HG03442 (cell line): ENCODE data around the gene HOOK2.

Experiments
- ATAC-seq: cut with Tn5 transposase; IDR thresholded peaks from one replicate; pipeline ENCODE4 v1.9.1; 2021; ENCODE audit warnings: mild to moderate bottlenecking, moderate library complexity; ENCODE audit not compliant: unreplicated experiment

HOOK2 gene

DNA sequence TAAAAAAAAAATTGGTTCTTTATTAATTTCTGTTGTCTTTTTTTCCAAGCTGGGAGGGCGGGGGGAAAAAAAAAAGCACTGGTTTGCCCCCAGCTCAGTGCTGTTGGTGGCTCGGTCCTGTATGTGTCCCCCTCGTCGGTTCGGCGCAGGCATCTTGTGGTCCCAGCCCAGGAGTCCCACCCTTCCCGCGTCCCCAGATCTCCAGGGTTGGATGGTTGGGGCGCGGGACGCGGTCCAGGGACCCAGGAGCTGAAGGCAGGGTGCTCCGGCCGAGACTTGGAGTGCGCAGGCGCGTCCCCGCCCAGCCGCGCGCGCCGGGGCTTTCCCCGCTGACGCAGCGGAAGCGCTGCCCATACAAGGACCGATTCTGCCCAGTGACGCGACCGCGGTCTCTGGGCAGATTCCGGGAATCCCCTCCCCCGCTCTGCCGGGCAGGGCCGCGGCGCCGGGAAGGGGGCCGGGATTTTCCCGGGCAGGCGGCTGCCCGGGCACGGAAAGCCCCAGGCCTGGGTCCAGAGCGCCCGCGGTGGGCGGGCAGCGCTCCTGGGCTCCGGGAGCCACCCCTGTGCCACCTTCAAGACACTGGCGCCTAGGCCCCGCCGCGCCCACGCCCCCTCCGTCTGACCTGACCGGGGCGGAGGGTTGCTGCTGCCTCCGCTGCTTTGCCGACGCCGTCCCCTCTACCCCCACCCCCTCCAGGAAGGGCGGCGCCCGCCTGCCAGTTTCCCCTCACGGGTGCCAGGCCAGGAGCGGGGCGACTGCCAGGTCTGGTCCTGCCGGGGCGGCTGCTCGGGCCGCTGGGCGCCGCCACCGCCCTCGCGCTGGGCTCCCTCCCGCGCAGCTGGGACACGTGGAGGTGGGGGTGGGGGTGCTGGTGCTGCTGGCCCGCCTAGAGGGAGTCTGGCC, 18.2 kb upstream of the HOOK2 start:
- ATAC-seq: peak; percentile 33

DNA sequence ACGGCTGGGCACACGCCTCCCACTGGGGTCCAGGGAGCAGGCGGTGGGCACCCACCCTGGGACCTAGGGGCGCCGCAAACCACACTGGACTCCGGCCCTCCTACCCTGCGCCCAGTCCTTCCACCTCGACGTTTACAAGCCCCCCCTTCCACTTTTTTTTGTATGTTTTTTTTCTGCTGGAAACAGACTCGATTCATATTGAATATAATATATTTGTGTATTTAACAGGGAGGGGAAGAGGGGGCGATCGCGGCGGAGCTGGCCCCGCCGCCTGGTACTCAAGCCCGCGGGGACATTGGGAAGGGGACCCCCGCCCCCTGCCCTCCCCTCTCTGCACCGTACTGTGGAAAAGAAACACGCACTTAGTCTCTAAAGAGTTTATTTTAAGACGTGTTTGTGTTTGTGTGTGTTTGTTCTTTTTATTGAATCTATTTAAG, 17.5 kb upstream of the HOOK2 start:
- no peak for ATAC-seq

DNA sequence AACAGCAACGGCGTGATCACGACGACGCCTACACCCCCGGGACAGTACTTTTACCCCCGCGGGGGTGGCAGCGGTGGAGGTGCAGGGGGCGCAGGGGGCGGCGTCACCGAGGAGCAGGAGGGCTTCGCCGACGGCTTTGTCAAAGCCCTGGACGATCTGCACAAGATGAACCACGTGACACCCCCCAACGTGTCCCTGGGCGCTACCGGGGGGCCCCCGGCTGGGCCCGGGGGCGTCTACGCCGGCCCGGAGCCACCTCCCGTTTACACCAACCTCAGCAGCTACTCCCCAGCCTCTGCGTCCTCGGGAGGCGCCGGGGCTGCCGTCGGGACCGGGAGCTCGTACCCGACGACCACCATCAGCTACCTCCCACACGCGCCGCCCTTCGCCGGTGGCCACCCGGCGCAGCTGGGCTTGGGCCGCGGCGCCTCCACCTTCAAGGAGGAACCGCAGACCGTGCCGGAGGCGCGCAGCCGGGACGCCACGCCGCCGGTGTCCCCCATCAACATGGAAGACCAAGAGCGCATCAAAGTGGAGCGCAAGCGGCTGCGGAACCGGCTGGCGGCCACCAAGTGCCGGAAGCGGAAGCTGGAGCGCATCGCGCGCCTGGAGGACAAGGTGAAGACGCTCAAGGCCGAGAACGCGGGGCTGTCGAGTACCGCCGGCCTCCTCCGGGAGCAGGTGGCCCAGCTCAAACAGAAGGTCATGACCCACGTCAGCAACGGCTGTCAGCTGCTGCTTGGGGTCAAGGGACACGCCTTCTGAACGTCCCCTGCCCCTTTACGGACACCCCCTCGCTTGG, 16.9 kb upstream of the HOOK2 start:
- ATAC-seq: no peak

DNA sequence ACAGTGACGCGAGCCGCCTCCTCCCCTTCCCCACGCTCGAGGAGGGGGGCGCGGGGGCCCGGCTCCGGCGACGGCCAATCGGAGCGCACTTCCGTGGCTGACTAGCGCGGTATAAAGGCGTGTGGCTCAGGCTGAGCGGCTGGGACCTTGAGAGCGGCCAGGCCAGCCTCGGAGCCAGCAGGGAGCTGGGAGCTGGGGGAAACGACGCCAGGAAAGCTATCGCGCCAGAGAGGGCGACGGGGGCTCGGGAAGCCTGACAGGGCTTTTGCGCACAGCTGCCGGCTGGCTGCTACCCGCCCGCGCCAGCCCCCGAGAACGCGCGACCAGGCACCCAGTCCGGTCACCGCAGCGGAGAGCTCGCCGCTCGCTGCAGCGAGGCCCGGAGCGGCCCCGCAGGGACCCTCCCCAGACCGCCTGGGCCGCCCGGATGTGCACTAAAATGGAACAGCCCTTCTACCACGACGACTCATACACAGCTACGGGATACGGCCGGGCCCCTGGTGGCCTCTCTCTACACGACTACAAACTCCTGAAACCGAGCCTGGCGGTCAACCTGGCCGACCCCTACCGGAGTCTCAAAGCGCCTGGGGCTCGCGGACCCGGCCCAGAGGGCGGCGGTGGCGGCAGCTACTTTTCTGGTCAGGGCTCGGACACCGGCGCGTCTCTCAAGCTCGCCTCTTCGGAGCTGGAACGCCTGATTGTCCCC, 16.1 kb upstream of the HOOK2 start, which contains the start of gene JUNB:
JUNB (plus strand) TSS at position 142 of the 706 bp plus-strand sequence; CDS start at position 428, 286 bp downstream.
- ATAC-seq: peak; percentile 21

DNA sequence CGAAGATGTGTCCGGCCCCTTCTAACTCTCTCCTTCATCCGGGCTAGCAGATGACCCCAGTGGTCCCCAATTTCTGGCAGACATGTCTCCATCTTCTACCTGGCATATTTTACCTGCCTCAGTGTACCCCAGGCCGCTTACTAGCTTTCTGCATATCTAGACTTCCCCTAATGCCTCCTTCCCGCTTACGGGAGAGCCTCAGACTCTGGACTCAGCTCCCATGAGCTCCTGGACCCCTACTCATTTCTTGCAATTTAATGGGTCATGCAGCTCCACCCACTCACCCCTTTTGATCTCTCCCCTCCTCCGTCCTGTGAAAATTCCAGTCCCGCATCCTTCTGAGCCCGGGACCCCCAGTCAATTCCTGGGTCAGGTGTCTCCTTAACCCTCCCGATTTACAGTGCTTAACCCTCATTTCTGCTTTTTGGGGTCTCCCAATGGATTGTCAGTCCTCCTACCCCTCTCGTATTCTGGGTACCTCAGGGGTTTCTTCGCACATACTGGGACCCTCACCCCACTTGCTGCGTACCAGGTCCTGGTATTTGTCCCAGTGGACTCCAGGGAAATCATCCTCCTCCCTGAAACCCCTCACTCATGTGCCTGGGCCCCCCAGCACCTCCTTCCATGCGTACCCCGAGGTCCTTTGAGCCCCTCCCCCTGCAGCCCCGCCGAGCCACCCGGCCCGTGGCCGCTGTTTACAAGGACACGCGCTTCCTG, 15.4 kb upstream of the HOOK2 start:
- no peak for ATAC-seq

DNA sequence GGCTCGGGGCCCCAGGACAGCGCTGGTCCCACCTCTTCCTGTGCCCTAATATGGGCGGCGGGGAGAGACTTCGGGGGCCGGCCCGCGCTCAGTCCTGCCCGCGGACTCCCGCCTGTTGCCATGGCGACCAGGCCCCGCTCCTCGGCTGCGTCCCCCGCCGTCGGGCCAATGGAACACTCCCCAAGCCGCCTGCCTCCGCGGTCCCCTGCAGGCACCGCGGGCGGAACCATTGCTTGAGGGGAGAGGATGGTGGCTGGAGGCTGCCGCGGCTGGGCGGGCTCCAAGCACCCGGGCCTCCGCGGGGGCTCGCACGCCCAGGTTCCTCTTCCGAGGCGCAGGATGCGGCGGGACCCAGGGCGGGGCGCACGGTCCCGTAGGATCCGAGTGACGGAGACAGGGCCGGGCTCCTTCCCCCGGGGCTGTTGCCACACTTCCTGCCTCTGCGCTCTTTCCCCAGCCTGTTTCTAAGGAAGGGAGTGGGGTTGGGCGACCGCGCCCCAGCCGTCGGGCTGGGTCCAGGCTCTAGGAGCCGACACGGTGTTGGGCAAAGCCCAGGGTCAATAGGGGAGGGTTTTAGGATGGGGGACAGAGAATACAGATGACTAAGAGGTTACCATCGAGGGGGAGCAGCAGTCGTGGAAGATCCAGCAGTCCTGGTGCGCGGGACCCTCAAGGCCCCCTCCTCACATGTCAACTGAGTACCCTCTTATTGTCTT, 14.7 kb upstream of the HOOK2 start:
- ATAC-seq: peak; percentile 37

DNA sequence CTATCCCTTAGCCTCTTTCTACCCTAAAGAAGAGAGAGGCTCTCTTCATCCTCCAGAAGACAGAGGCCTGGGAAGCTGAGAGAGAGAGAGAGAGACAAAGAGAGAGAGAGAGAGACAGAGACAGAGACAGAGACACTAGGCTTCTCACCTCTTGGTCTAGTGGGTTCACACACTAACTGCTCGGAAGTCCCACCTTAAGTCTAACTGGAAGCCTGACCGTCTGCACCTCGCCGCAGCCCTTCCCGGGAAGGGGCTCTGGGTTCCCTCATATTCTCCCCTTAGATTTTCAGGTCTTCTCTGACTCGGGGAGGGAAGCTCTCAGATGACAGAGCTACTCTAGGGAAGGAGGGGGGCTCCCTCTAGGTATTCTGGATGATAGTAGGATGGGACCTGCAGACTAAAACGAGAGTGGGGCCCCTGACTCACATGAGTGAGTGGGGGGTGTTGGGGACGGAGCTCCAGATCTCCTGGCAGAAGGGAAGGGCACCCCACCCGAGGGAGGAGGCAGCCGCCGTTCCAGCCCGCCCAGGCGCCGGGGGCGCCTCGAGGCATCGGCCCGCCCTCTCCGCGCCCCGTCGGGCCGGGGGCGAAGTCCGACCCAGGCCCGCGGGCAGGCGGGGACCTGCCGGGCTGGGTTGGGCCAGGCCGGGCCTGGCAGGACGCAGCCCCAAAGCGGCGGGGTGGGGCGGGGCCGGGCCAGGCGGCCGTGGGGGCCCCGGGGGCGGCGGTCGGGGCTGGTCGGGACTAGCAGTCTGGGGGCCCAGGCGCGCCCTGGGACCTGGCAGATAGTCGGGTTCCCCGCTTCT, 13.9 kb upstream of the HOOK2 start:
- no peak for ATAC-seq

DNA sequence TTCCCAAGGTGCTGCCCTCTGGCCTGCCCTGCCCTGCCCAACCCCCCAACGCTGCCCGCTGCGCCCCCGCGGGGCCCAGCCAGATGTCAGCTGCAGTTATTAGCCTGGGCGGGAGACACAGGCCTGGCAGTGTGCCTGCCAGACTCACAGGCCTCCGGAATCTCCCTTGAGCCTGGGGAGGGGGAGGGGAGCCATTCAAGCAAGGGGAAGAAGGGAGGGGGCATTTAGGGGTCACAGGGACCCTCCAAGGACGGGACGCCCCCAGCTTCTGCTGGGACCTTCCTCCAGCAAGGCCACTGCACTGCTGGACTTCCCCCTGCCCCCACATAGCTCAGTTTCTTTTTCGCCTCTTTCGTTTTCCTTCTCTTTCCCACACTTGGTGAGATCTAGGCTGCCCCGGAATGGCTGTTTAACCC, 13.3 kb upstream of the HOOK2 start:
- no peak for ATAC-seq

DNA sequence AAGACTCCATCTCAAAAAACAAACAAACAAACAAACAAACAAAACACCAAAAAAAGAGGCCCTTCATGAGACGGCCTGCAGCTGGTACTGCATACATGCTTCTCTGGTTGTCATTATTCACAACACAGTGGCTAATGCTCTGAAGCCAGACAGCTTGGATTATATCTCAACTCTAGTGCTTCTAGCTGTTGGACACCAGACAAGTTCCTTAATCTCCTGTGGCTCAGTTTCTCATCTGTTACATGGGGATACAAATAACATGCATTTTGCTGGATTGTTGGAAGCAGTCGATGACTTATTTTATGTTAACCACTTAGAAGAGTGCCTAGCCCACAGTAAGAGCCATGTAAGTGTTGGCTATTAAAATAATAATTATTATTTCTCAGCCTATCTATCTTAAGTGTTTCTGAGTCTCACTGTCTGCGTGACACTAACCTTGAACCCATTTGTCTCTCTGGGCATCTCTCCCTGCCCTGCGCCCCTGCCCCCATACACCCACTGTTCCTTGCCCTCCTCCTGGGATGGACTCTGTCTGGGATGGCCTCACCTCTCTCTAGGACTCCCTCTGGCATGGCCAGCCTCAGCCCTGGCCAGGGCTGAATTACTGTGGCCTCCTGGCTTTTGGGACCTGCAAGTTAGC, 12.8 kb upstream of the HOOK2 start:
- no peak for ATAC-seq

DNA sequence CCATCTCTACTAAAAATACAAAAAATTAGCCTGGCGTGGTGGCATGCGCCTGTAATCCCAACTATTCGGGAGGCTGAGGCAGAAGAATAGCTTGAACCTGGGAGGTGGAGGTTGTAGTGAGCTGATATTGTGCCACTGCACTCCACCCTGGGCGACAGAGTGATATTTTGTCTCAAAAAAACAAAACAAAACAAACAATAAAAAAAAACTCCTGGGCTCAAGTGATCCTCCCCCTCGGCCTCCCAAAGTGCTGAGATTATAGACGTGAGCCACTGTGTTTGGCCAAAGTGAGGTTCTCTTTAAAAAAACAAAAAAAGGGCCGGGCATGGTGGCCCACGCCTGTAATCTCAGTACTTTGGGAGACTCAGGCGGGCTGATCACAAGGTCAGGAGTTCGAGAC, 12.1 kb upstream of the HOOK2 start:
- ATAC-seq: no peak

DNA sequence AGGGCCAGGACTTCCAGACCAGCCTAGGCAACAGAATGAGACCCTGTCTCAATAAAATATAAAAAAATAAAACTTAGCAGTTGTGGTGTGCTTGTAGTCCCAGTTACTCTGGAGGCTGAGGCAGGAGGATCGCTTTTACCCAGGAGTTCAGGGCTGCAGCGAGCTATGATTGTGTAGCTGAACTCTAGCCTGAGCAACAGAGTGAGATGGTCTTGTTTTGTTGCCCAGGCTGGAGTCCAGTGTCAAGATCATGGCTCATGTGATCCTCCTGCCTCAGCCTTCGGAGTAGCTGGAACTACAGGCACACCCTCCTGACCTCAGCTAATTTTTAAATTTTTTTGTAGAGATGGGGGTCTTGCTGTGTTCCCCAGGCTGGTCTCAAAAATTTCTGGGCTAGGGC, 11.6 kb upstream of the HOOK2 start:
- ATAC-seq: no peak

DNA sequence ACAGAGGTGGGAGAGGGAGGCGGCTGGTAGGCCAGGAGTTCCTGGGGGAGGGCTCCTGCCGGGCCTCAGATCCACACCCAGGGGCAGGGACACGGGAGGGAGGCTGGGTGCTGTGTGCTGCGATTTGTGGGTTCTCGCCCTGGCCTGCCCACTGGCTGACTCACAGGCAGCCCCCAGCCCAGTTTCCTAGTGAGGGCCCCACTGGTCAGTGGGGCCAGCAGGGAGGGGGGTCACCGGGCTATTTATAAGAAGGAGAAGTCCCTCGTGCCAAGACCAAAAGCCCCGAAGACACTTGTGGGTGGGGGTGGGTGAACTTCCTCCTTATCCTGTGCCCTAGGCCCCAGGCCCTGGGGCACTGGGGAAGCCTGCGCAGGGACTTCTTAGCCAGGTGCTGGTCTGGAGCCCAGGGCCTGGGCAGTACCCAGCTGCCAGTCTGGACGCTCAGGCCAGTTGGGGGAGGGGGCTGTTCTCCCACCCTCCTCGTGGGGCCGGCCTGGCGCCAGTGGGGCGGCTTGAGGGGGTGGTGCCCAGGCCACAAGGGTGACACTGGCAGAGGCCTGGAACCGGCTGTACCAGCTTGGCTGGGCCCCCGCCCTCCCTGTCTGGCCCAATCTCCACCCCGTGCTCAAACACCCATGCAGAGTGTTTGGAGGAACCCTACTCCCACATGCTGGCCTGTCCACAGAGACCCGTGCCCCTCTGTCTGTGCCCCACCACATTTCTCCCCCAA, 11.0 kb upstream of the HOOK2 start:
- no peak for ATAC-seq

DNA sequence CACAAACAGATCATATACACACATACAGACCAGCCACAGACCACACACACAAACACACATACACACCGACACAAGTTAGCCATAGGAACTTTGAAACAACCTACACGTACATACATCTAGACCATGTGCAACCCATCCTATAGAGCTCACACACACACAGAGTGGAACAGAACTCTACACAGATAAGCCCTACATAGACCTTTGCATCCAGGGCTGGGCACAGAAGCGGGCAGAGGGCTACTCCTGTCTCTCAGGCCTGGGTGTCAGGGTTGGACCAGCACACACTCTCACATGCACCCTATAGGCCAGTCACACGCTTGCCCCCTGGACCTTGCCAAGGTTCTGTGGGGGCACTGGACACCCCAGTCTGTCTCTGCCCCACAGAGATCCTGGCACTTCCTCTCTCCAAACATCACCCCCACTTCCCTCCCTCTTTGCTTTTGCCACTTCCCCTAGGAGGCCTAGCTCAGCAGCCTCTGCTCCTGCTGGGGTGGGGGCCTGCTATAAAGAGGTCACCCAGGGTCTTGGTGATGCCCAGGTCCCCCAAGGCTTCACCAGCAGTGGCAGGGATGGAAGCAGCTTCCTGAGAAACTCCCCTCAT, 10.2 kb upstream of the HOOK2 start:
- ATAC-seq: no peak

DNA sequence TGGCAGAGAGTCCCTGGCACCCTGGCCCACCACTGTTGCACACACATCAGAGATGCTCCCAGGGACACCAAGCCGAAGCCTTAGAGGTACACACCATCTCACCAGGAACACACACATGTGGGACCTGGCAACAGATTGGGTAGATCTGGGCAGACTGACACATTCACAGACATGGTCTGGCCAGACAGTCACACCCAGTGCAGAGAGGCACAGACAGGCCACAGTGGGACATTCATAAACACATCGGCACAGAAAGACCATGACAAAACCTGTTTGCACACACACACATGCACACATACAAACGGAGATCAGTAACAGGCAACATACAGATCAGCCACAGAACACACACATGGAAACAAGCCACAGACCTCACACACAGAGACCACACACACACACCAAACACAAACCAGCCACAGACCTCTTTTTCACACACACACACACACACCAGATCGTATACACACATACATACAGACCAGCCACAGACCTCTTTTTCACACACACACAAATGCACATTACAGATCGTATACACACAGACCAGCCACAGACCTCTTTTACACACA, 9.6 kb upstream of the HOOK2 start:
- no peak for ATAC-seq

DNA sequence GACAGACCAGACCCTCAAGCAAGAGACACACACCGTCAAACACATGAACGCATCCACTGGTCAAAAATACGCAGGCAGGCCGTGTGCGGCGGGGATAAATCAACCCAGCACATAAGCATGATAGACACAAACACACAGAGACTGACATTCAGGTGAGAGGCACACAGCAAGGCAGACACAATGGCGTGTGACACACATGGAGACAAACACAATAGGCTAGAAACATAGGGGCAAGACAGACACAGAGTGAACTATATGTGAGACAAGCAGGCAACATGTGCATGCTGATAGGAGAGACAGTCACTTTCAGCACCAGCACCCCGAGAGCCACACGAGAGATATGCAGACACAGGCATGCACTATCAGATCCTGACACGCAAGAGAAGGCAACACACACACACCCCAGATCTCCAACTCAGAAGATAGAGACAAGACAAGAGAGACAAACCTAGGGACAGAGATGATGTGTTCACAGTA, 9.1 kb upstream of the HOOK2 start:
- ATAC-seq: no peak

DNA sequence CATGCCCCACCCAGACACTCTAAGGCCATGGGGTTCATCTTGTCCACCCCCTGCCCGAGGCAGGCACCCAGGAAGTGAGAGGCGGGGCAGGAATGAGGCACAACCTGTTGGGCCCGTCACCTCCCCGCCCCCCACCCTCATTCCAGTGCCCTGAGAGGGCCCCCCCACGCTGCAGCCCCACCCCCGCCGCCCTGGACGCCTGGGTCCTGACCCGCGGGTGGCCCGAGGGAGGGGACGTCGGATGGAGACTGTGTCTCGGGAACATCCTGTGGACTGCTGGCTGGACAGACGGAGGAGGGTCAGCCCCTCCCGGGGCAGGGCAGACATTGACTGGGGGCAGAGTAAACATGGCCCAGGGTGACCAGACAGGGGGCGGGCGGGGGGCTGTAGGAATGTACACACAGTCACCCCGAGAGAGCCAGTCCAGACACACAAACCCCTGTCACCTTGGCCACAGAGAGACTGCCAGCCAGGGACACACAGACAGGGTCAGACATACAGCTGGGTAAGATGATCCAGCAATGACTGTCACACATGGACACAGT, 8.6 kb upstream of the HOOK2 start:
- no peak for ATAC-seq
